Measurements from ENCODE around the gene ERCC4. TPM values are rescaled to one million over a fixed set of nuclear protein-coding genes. Genes with fewer than 3 reads are reported as not detected.

ERCC4 gene
- 14.3 TPM for total RNA-seq (ENCODE audit: unreplicated experiment)
- long read RNA-seq, partial matches to known transcripts, result 1 of 5 reads
- long read RNA-seq, other reads (novel, unspliced or antisense), result 0 of 5 reads

- Mint-ChIP-seq H3K4me1 (ENCODE audit: unreplicated experiment) (peaks cover 11% of the 10 kb centered on the region), H3K27ac (ENCODE audit: unreplicated experiment) (peak within 1 kb of the TSS; percentile 78), H3K27me3 (ENCODE audit: unreplicated experiment) (peaks cover 2% of the 10 kb centered on the region), H3K4me3 (ENCODE audit: unreplicated experiment) (peak within 1 kb of the TSS; percentile 90), H3K36me3 (ENCODE audit: low read depth, unreplicated experiment) (peaks cover 6% of the 10 kb centered on the region), H3K9me3 (ENCODE audit: unreplicated experiment) (no peaks in the 10 kb centered on the region)
- TF ChIP-seq CTCF (IDR thresholded peaks at IDR 0.05; ENCODE audit: unreplicated experiment), result peak; percentile 99
- DNase-seq (ENCODE audit: low spot score), result peak; percentile 100
These were observed at the start of gene ERCC4 for GRCh38 chr16:13919683-13920509. Gene ERCC4, plus strand, starts transcription at chr16:13920154. Its CDS starts 12 bp downstream, at chr16:13920166.

DNA sequence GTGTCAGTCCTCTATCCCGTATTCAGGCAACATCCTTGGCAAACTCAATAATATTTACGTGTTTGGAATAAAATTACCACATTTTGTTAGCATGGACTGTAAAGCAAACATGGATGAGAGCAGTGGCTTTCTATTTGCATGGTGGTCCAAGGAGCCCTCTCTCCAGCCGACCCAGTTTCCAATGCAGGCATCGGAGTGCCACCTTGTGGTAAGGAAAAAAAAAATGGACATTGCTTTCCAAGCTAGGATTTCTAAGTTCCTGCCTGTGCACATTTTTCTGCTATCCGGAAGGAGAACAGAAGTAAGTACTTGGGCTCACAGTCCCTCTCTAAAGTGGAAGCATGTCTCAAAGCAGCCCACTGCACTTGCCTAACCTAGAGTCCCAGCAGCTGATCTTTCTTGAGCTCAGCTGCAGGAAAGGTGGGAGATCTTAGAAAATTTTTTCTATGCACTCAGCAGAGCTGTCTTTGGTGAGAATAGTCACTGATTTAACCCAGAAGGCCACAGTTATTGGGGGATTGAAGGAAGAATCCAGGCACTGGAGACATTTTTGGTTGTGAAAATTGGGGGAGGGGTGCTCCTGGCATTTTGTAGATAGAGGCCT, 46.0 kb upstream of the ERCC4 start:
- Mint-ChIP-seq H3K27ac (ENCODE audit: unreplicated experiment) (no peak overlapping the region), H3K4me3 (ENCODE audit: unreplicated experiment) (no peak overlapping the region), H3K4me1 (ENCODE audit: unreplicated experiment) (no peaks in the 10 kb centered on the region), H3K9me3 (ENCODE audit: unreplicated experiment) (no peaks in the 10 kb centered on the region), H3K36me3 (ENCODE audit: low read depth, unreplicated experiment) (no peaks in the 10 kb centered on the region), H3K27me3 (ENCODE audit: unreplicated experiment) (peaks cover 2% of the 10 kb centered on the region)
- peak; percentile 43 for TF ChIP-seq CTCF (IDR thresholded peaks at IDR 0.05; ENCODE audit: unreplicated experiment)
- DNase-seq (ENCODE audit: low spot score), result peak; percentile 44

GRCh38 chr16:13875614-13876284, 44.2 kb upstream of the ERCC4 start:
- no peak for DNase-seq (ENCODE audit: low spot score)

GRCh38 chr16:13883276-13883675, 36.7 kb upstream of the ERCC4 start:
- no peaks in the 10 kb centered on the region for H3K27me3 Mint-ChIP-seq (ENCODE audit: unreplicated experiment)
- H3K27ac Mint-ChIP-seq (ENCODE audit: unreplicated experiment), result no peak overlapping the region
- H3K36me3 Mint-ChIP-seq (ENCODE audit: low read depth, unreplicated experiment), result no peaks in the 10 kb centered on the region
- no peak overlapping the region for H3K4me3 Mint-ChIP-seq (ENCODE audit: unreplicated experiment)
- DNase-seq (ENCODE audit: low spot score), result no peak
- no peak for TF ChIP-seq CTCF (IDR thresholded peaks at IDR 0.05; ENCODE audit: unreplicated experiment)
- H3K9me3 Mint-ChIP-seq (ENCODE audit: unreplicated experiment), result no peaks in the 10 kb centered on the region
- no peaks in the 10 kb centered on the region for H3K4me1 Mint-ChIP-seq (ENCODE audit: unreplicated experiment)

More at GRCh38 chr16:13875614-13876284, 44.2 kb upstream of the ERCC4 start:
- Mint-ChIP-seq H3K4me3 (ENCODE audit: unreplicated experiment) (no peak overlapping the region), H3K27ac (ENCODE audit: unreplicated experiment) (no peak overlapping the region), H3K4me1 (ENCODE audit: unreplicated experiment) (no peaks in the 10 kb centered on the region), H3K36me3 (ENCODE audit: low read depth, unreplicated experiment) (no peaks in the 10 kb centered on the region), H3K27me3 (ENCODE audit: unreplicated experiment) (peaks cover 2% of the 10 kb centered on the region), H3K9me3 (ENCODE audit: unreplicated experiment) (no peaks in the 10 kb centered on the region)
- no peak for TF ChIP-seq CTCF (IDR thresholded peaks at IDR 0.05; ENCODE audit: unreplicated experiment)
